HCT116 (cell line): ENCODE results near the gene PRODH. TPM values are rescaled to one million over a fixed set of nuclear protein-coding genes. Genes with fewer than 3 reads are reported as not detected.

Experiments used
- ATAC-seq: fragments of 200-7000 bp; cut with Tn5 transposase; 2 replicates; pipeline ENCODE4 v1.9.1; 2020; ENCODE audit warnings: mild to moderate bottlenecking, moderate library complexity
- BruUV-seq: library from RNA; stranded (reverse); fragments of 400-500 nt; replicated peaks from 2 replicates; lab custom pipeline; 2021; lab: Mats Ljungman, UMichigan
- CTCF ChIA-PET: fragments of 300-600 bp; sonication (Branson Sonifier 250); formaldehyde crosslinking; loops from one replicate; lab custom pipeline; 2021; ENCODE audit warnings: antibody characterized with exemption; lab: Charles Lee
- POLR2A ChIA-PET: fragments of 300-600, 350-600 bp; sonication (Branson Sonifier 250); formaldehyde crosslinking; loops from one replicate; lab custom pipeline; 2021; ENCODE audit warnings: antibody characterized with exemption; lab: Charles Lee
- RAD21 ChIA-PET, 2 experiments: fragments of 300-600 bp; sonication (Branson Sonifier 250); formaldehyde crosslinking; loops; one replicate each; lab custom pipeline; 2023; ENCODE audit warnings: low total read pairs in 2 of 2; ENCODE audit not compliant: uncharacterized antibody in 2 of 2, unreplicated experiment in 2 of 2, low non-redundant PET in 1 of 2; lab: Charles Lee
- DNase-seq: peaks from one replicate; pipeline ENCODE4 v3.0.0-alpha.2; 2010; ENCODE audit warnings: low read depth, low spot score
- H2AFZ ChIP-seq: fragments of 200-600 bp; shearing (Covaris generic), sonication (generic); 2 replicates; pipeline ENCODE4 v1.6.1; 2017; ENCODE audit warnings: low read depth, mixed run types, mixed read lengths, antibody characterized with exemption, low read length; ENCODE audit not compliant: poor library complexity, severe bottlenecking
- H3K27ac ChIP-seq: 2 replicates; pipeline ENCODE4 v1.5.1; 2012; ENCODE audit warnings: low read depth, low read length
- H3K27me3 ChIP-seq: fragments of 200-600 bp; sonication (generic); 2 replicates; pipeline ENCODE4 v1.6.1; 2016; ENCODE audit warnings: mixed run types, low read length, mixed read lengths; ENCODE audit not compliant: insufficient read depth
- H3K36me3 ChIP-seq, 2 experiments: fragments of 200-500 bp in 1 of 2; fragments of 200-600 bp in 1 of 2; sonication (Bioruptor generic) in 1 of 2; sonication (generic) in 1 of 2; 2 replicates each; pipeline versions ENCODE4 v1.5.1 to v1.6.1; 2014 to 2016; ENCODE audit warnings: low read length in 2 of 2, inconsistent platforms in 1 of 2, mixed read lengths in 1 of 2, mixed run types in 1 of 2; ENCODE audit not compliant: insufficient read depth in 2 of 2, control insufficient read depth in 1 of 2
- H3K4me1 ChIP-seq, 2 experiments: fragments of 200-600 bp in 1 of 2; sonication (generic) in 1 of 2; 2 replicates each; pipeline versions ENCODE4 v1.5.1 to v1.6.1; 2012 to 2017; ENCODE audit warnings: low read length in 2 of 2, inconsistent platforms in 1 of 2, mild to moderate bottlenecking in 1 of 2, mixed read lengths in 1 of 2, mixed run types in 1 of 2, moderate library complexity in 1 of 2; ENCODE audit not compliant: insufficient read depth in 2 of 2, control insufficient read depth in 1 of 2
- H3K4me2 ChIP-seq: fragments of 200-600 bp; sonication (generic); 2 replicates; pipeline ENCODE4 v1.6.1; 2017; ENCODE audit warnings: mixed run types, low read length, mixed read lengths
- H3K4me3 ChIP-seq, 2 experiments: fragments of 200-600 bp in 1 of 2; sonication (generic) in 1 of 2; replicated peaks in 1 of 2; 2 replicates each; pipeline ENCODE4 v1.5.1; 2011 to 2016; ENCODE audit warnings: low read length in 2 of 2, control low read depth in 1 of 2, low read depth in 1 of 2, mild to moderate bottlenecking in 1 of 2, mixed read lengths in 1 of 2, mixed run types in 1 of 2
- H3K79me2 ChIP-seq: fragments of 200-600 bp; sonication (generic); 2 replicates; pipeline ENCODE4 v1.6.1; 2017; ENCODE audit warnings: mild to moderate bottlenecking, mixed run types, low read length, moderate library complexity, mixed read lengths; ENCODE audit not compliant: insufficient read depth
- H3K9ac ChIP-seq: fragments of 200-600 bp; sonication (generic); 2 replicates; pipeline ENCODE4 v1.6.1; 2016; ENCODE audit warnings: low read length, mixed read lengths
- H3K9me2 ChIP-seq: fragments of 200-600 bp; sonication (generic), shearing (Covaris generic); 2 replicates; pipeline ENCODE4 v1.6.1; 2017; ENCODE audit warnings: mixed run types, mild to moderate bottlenecking, moderate library complexity; ENCODE audit not compliant: insufficient read depth
- H3K9me3 ChIP-seq, 2 experiments: fragments of 200-500 bp in 1 of 2; fragments of 200-600 bp in 1 of 2; sonication (Bioruptor generic) in 1 of 2; sonication (generic) in 1 of 2; 2 replicates each; pipeline ENCODE4 v1.6.1; 2014 to 2017; ENCODE audit warnings: low read length in 2 of 2, mixed read lengths in 2 of 2, inconsistent platforms in 1 of 2, low read depth in 1 of 2, mild to moderate bottlenecking in 1 of 2, mixed run types in 1 of 2, moderate library complexity in 1 of 2; ENCODE audit not compliant: control insufficient read depth in 1 of 2, insufficient read depth in 1 of 2
- H4K20me1 ChIP-seq: fragments of 200-600 bp; sonication (generic), shearing (Covaris generic); 2 replicates; pipeline ENCODE4 v1.6.1; 2017; ENCODE audit warnings: mixed run types, mild to moderate bottlenecking, moderate library complexity; ENCODE audit not compliant: insufficient read depth
- CEBPB ChIP-seq: IDR thresholded peaks from 2 replicates; pipeline ENCODE4 v1.6.1; 2012; ENCODE audit warnings: low read depth
- EZH2 ChIP-seq: fragments of 200-600 bp; sonication (generic); IDR thresholded peaks from 2 replicates; pipeline ENCODE4 v1.6.1; 2017; ENCODE audit warnings: antibody characterized with exemption, mixed run types
- EZH2phosphoT487 ChIP-seq: fragments of 200-600 bp; IDR thresholded peaks from 2 replicates; pipeline ENCODE4 v1.6.1; 2018; ENCODE audit warnings: antibody characterized with exemption, borderline replicate concordance
- FOSL1 ChIP-seq: IDR thresholded peaks from 2 replicates; pipeline ENCODE4 v1.6.1; 2012; ENCODE audit warnings: low read depth
- YY1 ChIP-seq: IDR thresholded peaks from 2 replicates; pipeline ENCODE4 v1.6.1; 2011; ENCODE audit warnings: low read length, low read depth, moderate library complexity, mild to moderate bottlenecking; ENCODE audit not compliant: insufficient replicate concordance; ENCODE audit errors: extremely low read depth
- ZNF274 ChIP-seq: fragments of 200-500 bp; sonication (Bioruptor generic); IDR thresholded peaks from 2 replicates; pipeline ENCODE4 v1.6.1; 2014; ENCODE audit warnings: mild to moderate bottlenecking, low read depth, low read length, inconsistent platforms
- intact Hi-C: fragments of 100-400 bp; cut with micrococcal nuclease; formaldehyde crosslinking; loops from 2 replicates; pipeline ENCODE4 v1.10.0; 2022
- total RNA-seq: library from RNA; stranded (reverse); gene quantifications from one replicate; pipeline ENCODE4 v1.2.1, GENCODE V29; 2021; ENCODE audit not compliant: unreplicated experiment
- TF ChIP-seq, protein P1 (sequence below): IDR thresholded peaks from 2 replicates; pipeline ENCODE4 v1.6.1; 2012
- TF ChIP-seq, protein P2 (sequence below), 3 experiments: fragments of 200-600 bp in 1 of 3; sonication (generic) in 1 of 3; IDR thresholded peaks in 2 of 3; conservative IDR thresholded peaks in 1 of 3; 2 replicates each; pipeline ENCODE4 v1.5.1; 2012 to 2017; ENCODE audit warnings: low read depth in 2 of 3, low read length in 2 of 3, antibody characterized with exemption in 1 of 3, borderline replicate concordance in 1 of 3, control low read depth in 1 of 3, mild to moderate bottlenecking in 1 of 3, mixed read lengths in 1 of 3, mixed run types in 1 of 3, moderate library complexity in 1 of 3; ENCODE audit not compliant: insufficient read depth in 1 of 3
- TF ChIP-seq, protein P3 (sequence below): IDR thresholded peaks from 2 replicates; pipeline ENCODE4 v1.6.1; 2012

PRODH gene
- total RNA-seq, 1 experiment from 2014 or later, result 3.2 TPM

DNA sequence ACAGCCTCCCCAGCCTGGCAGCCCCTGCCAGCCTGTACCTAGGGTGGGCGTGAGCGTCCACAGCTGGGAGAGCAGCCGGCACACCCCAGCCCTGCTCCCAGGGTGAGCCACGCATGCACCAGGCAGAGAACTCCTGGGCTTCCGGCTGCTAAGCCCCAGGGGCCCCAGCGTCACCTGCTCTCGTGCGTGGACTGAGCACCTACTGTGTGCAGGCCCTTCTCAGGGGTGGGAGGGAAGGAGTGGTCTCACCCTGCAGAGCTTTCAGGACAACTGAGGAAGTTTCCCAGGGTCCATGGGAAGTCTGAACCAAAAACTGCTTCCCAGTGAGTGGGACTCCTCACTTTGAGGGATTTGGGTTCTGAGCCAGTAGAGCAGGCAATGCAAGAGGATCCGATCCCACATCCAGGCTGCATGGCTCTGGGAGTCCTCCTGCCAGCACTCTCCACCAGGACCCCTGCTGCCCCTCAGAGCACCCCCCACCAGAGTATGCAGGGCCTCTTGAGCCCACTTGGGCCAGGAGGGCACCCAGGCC lies 47.1 kb upstream of the PRODH start:
- H3K79me2 ChIP-seq, result no peaks in the 10 kb centered on the region
- no peak overlapping the region for H3K27ac ChIP-seq
- H3K4me2 ChIP-seq, result no peak overlapping the region
- no peaks in the 10 kb centered on the region for H4K20me1 ChIP-seq
- ATAC-seq (no peak), DNase-seq (no peak)
- H3K9ac ChIP-seq, result no peak overlapping the region
- CTCF ChIA-PET, result no interaction called here
- H3K9me2 ChIP-seq, result no peaks in the 10 kb centered on the region
- H3K9me3 ChIP-seq, result peaks cover 6 to 13% of the 10 kb centered on the region in 2 experiments; a peak in 2 of 4 replicates
- TF ChIP-seq EZH2phosphoT487, result no peak
- TF ChIP-seq, protein P1, sequence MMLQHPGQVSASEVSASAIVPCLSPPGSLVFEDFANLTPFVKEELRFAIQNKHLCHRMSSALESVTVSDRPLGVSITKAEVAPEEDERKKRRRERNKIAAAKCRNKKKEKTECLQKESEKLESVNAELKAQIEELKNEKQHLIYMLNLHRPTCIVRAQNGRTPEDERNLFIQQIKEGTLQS, result no peak
- TF ChIP-seq, protein P2, sequence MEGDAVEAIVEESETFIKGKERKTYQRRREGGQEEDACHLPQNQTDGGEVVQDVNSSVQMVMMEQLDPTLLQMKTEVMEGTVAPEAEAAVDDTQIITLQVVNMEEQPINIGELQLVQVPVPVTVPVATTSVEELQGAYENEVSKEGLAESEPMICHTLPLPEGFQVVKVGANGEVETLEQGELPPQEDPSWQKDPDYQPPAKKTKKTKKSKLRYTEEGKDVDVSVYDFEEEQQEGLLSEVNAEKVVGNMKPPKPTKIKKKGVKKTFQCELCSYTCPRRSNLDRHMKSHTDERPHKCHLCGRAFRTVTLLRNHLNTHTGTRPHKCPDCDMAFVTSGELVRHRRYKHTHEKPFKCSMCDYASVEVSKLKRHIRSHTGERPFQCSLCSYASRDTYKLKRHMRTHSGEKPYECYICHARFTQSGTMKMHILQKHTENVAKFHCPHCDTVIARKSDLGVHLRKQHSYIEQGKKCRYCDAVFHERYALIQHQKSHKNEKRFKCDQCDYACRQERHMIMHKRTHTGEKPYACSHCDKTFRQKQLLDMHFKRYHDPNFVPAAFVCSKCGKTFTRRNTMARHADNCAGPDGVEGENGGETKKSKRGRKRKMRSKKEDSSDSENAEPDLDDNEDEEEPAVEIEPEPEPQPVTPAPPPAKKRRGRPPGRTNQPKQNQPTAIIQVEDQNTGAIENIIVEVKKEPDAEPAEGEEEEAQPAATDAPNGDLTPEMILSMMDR (IDR thresholded peaks at IDR 0.05 in 2 of 3, conservative IDR thresholded peaks at IDR 0.05 in 1 of 3; ENCODE audit: borderline replicate concordance in 1 of 3, insufficient read depth in 1 of 3, low read depth in 2 of 3, low read length in 2 of 3), result no peak
- TF ChIP-seq YY1, result no peak
- no peak for TF ChIP-seq EZH2
- no peak for TF ChIP-seq CEBPB
- TF ChIP-seq ZNF274, result no peak
- TF ChIP-seq, protein P3, sequence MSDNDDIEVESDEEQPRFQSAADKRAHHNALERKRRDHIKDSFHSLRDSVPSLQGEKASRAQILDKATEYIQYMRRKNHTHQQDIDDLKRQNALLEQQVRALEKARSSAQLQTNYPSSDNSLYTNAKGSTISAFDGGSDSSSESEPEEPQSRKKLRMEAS, result no peak
- no peak for TF ChIP-seq FOSL1
- BruUV-seq, result no TSS peak
- H3K36me3 ChIP-seq, result no peaks in the 10 kb centered on the region
- RAD21 ChIA-PET, result no interaction called here
- H3K4me3 ChIP-seq, result no peak overlapping the region
- intact Hi-C loops, result no loop called here
- no peaks in the 10 kb centered on the region for H3K27me3 ChIP-seq
- POLR2A ChIA-PET, result no interaction called here
- H3K4me1 ChIP-seq, result no peaks in the 10 kb centered on the region
- H2AFZ ChIP-seq, result no peak overlapping the region
